Rectal smooth muscle tissue (tissue), 1 donor: ENCODE data around the gene PSMD9.
"Not testable (repeated sequence)": the region's sequence is repeated elsewhere in the genome, so short reads cannot be mapped to it uniquely, and the experiment has no call there.

ENCODE experiments used
- H3K27ac ChIP-seq: one replicate; pipeline ENCODE4 v1.7.0; 2013; ENCODE audit warnings: low read depth, low read length, inconsistent platforms
- H3K27me3 ChIP-seq: one replicate; pipeline ENCODE4 v1.7.0; 2013; ENCODE audit warnings: low read length; ENCODE audit not compliant: control insufficient read depth, insufficient read depth
- H3K36me3 ChIP-seq: one replicate; pipeline ENCODE4 v1.7.0; 2013; ENCODE audit warnings: low read length; ENCODE audit not compliant: control insufficient read depth, insufficient read depth
- H3K4me1 ChIP-seq: one replicate; pipeline ENCODE4 v1.7.0; 2013; ENCODE audit warnings: low read length; ENCODE audit not compliant: control insufficient read depth, insufficient read depth
- H3K4me3 ChIP-seq: one replicate; pipeline ENCODE4 v1.7.0; 2013; ENCODE audit warnings: low read length
- H3K9ac ChIP-seq: one replicate; pipeline ENCODE4 v1.7.0; 2013; ENCODE audit warnings: low read length

PSMD9 gene

DNA sequence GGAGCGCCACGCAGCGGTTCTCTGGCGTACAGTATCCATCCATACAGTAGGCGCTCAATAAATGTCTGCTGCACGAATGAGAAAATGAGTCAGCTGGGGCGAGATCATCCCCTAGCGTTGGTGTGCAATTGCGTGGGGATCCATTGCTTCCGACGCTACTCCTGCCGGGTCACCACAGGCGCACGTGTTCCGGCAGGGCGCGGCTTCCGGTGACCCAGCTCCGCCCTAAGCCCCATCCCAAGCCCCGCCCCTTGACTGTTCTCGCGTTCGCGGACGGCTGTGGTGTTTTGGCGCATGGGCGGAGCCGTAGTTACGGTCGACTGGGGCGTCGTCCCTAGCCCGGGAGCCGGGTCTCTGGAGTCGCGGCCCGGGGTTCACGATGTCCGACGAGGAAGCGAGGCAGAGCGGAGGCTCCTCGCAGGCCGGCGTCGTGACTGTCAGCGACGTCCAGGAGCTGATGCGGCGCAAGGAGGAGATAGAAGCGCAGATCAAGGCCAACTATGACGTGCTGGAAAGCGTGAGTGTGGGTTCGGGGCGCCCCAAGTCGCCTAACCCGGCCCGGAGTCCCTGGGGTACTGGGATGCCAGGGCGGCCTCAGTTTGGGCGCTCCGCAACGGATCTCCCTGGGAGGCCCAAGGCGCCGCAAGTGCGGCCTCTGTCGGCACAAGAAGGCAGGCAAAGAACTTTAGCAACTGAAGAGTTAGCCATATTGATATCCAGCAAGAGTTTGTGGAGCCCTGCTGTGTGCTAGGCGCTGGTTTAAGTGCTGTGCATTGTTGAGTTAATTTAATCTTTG is at the start of gene PSMD9:
PSMD9 (plus strand) TSS at position 313 of the 796 bp plus-strand sequence; CDS start at position 380, 67 bp downstream.
- Histone ChIP-seq H3K27me3 (no peaks in the 10 kb centered on the region), H3K4me3 (peak within 1 kb of the TSS; percentile 96)

GRCh38 chr12:121839106-121839992 is 49.2 kb upstream of the PSMD9 start:
- peak overlapping the region; percentile 73 for H3K27ac ChIP-seq
- H3K4me3 ChIP-seq, result peak overlapping the region; percentile 96
- no peaks in the 10 kb centered on the region for H3K36me3 ChIP-seq
- peak overlapping the region; percentile 77 for H3K9ac ChIP-seq
- H3K27me3 ChIP-seq, result no peaks in the 10 kb centered on the region
- peaks cover 3% of the 10 kb centered on the region for H3K4me1 ChIP-seq

More for the DNA sequence above, at the start of gene PSMD9:
- Histone ChIP-seq H3K27ac (peak within 1 kb of the TSS; percentile 98), H3K9ac (peak within 1 kb of the TSS; percentile 99), H3K4me1 (peaks cover 9% of the 10 kb centered on the region), H3K36me3 (no peaks in the 10 kb centered on the region)

DNA sequence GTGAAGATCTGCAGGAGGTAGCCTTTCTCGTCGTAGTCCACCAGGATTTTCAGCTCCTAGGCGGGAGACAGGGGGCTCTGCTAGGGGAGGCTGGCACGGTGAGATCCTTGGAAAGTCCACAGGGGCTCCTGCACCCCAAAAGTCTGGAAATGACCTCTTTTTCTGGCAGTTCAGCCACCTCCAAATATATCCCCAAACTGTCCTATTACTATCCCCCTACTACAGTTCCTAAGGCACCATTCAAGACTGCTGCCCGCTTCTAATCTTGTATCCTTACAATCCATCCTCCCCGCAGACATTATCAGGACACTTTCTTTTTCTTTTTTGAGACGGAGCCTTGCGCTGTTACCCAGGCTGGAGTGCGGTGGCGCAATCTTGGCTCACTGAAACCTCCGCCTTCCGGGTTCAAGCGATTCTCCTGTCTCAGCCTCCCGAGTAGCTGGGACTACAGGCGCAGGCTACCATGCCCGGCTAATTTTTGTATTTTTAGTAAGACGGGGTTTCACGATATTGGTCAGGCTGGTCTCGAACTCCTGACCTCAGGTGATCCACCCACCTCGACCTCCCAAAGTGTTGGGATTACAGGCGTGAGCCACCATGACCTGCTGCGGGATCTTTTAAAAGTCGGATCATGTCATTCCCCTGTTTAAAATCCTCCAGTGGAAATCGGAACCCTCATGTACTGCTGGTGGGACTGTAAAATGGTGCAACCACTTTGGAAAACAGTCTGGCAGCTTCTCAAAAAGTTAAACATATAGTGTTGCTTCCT is 48.4 kb upstream of the PSMD9 start:
- no peaks in the 10 kb centered on the region for H3K27me3 ChIP-seq
- H3K4me1 ChIP-seq, result peaks cover 3% of the 10 kb centered on the region
- H3K9ac ChIP-seq, result peak overlapping the region; percentile 77
- peak overlapping the region; percentile 96 for H3K4me3 ChIP-seq
- H3K36me3 ChIP-seq, result no peaks in the 10 kb centered on the region
- peak overlapping the region; percentile 73 for H3K27ac ChIP-seq

GRCh38 chr12:121843236-121843982 is 45.2 kb upstream of the PSMD9 start:
- Histone ChIP-seq H3K4me1 (peaks cover 3% of the 10 kb centered on the region), H3K27me3 (no peaks in the 10 kb centered on the region), H3K4me3 (no peak overlapping the region), H3K36me3 (no peaks in the 10 kb centered on the region), H3K9ac (no peak overlapping the region), H3K27ac (no peak overlapping the region)

GRCh38 chr12:121845701-121846100 is 42.9 kb upstream of the PSMD9 start:
- Histone ChIP-seq H3K9ac (no peak overlapping the region), H3K4me3 (no peak overlapping the region), H3K27me3 (no peaks in the 10 kb centered on the region), H3K27ac (no peak overlapping the region), H3K36me3 (no peaks in the 10 kb centered on the region), H3K4me1 (no peaks in the 10 kb centered on the region)

- Histone ChIP-seq H3K27ac (no peak overlapping the region), H3K4me1 (no peaks in the 10 kb centered on the region), H3K9ac (no peak overlapping the region)
Measured at GRCh38 chr12:121849211-121849610, 39.4 kb upstream of the PSMD9 start.

DNA sequence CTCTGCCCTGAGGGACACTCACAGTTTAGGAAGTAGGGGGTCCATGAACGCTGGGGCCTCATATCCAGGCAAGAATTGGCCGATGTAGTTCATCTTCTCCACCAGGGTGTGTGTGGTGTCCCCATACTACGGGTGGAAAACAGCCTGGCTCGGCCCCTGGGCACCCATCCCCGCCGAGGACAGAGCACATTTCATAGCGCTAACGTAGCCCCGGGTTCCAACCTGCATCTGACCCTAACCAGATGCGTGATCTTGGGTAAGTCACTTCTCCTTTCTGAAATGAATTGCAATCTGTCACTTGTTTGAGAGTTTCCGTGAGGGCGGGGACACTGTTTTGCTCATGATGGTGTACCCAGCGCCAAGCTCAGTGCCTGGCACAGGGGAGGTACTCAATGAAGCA is 38.9 kb upstream of the PSMD9 start:
- Histone ChIP-seq H3K4me3 (no peak overlapping the region), H3K36me3 (no peaks in the 10 kb centered on the region), H3K27me3 (no peaks in the 10 kb centered on the region), H3K4me1 (no peaks in the 10 kb centered on the region), H3K27ac (no peak overlapping the region), H3K9ac (no peak overlapping the region)

More at GRCh38 chr12:121849211-121849610, 39.4 kb upstream of the PSMD9 start:
- Histone ChIP-seq H3K4me3 (no peak overlapping the region), H3K36me3 (no peaks in the 10 kb centered on the region), H3K27me3 (no peaks in the 10 kb centered on the region)

DNA sequence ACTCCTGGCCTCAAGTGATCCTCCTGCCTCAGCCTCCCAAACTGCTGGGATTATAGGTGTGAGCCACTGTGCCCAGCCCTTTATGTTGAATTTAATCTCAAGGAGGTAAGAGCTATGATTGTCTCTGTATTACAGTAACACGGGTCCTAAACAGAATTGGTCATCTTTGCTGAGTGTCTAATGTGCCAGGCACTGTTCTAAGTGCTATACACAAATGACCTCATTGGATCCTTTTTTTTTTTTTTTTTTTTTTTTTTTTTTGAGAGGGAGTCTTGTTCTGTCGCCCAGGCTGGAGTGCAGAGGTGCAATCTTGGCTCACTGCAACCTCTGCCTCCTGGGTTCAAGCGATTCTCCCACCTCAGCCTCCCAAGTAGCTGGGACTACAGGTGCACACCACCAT is 36.2 kb upstream of the PSMD9 start:
- H3K27ac ChIP-seq, H3K36me3 ChIP-seq, H3K4me3 ChIP-seq, H3K4me1 ChIP-seq, H3K27me3 ChIP-seq, H3K9ac ChIP-seq: not testable (repeated sequence)

- H3K27ac ChIP-seq, result no peak overlapping the region
- no peaks in the 10 kb centered on the region for H3K27me3 ChIP-seq
- no peak overlapping the region for H3K9ac ChIP-seq
- no peak overlapping the region for H3K4me3 ChIP-seq
- no peaks in the 10 kb centered on the region for H3K36me3 ChIP-seq
- peaks cover 15% of the 10 kb centered on the region for H3K4me1 ChIP-seq
Measured at GRCh38 chr12:121857322-121858246, 31.0 kb upstream of the PSMD9 start.

DNA sequence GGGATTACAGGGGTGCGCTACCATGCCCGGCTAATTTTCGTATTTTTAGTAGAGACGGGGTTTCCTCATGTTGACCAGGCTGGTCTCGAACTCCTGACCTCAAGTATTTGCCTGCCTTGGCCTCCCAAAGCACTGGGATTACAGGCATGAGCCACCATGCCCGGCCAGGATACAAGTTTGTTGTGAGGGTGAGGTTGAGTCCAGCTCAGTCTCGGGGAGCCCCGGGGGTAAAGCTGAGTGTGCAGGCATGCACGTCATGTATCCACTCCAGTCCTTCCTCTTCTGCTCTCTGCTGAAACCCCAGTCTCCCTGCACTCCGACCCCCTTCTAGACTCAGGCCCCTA is 30.3 kb upstream of the PSMD9 start:
- Histone ChIP-seq H3K4me3 (no peak overlapping the region), H3K4me1 (peaks cover 15% of the 10 kb centered on the region), H3K36me3 (no peaks in the 10 kb centered on the region), H3K27ac (peak overlapping the region; percentile 94), H3K9ac (no peak overlapping the region), H3K27me3 (no peaks in the 10 kb centered on the region)
